ENCODE measurements around the gene GRM7.

GRM7 gene

DNA sequence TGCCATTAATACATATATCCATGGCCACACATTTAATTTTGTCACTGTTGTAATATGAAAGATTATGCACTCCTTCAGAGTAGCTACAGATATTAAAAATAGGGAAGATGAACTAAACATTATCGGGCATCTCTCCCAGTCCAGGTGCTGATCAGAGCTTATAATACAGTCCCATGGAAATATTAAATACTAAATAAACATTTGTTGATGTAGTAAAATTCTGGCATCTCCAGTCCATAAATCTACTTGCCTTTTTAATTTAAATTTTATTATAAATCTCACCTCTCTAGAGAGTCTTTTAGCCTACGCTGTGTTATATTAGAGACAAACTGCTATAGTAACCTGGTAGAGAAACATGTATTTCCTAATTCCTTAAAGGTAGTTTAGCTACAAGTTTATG is 297.6 kb downstream of the GRM7 start:
- Histone ChIP-seq H3K9me3 (ENCODE audit: low read length) (no peaks in the 10 kb centered on the region), H3K9ac (ENCODE audit: low read length) (no peak overlapping the region), H3K27ac (ENCODE audit: low read depth, low read length) (no peak overlapping the region), H3K4me1 (ENCODE audit: insufficient read depth, low read length) (peaks cover 8% of the 10 kb centered on the region), H3K27me3 (ENCODE audit: control insufficient read depth in 1 of 2, insufficient read depth in 2 of 2, low read length in 2 of 2) (no peaks in the 10 kb centered on the region), H3K4me3 (ENCODE audit: low read depth in 1 of 2, low read length in 2 of 2) (no peak overlapping the region), H3K36me3 (ENCODE audit: insufficient read depth, low read length) (no peaks in the 10 kb centered on the region)

DNA sequence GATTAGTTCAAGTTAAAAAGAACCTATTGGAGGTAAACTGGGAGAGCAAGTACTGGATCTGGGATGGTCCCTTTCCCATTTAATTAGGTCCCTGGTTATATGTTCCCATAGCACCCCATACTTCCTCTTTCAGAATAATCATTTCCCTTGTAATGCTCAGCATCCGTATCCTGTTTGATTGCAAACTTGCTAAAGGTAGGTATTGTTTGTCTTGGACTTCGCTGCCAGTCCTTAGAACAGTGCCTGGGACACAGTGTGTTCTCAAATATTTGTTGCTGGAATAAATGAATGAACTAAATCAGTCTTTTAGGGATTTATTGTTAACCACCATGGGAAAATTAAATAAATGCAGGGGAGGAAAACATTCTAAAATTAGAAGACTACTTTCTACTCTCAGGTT is 299.8 kb downstream of the GRM7 start:
- H3K27me3 ChIP-seq (ENCODE audit: control insufficient read depth in 1 of 2, insufficient read depth in 2 of 2, low read length in 2 of 2), result no peaks in the 10 kb centered on the region
- no peaks in the 10 kb centered on the region for H3K36me3 ChIP-seq (ENCODE audit: insufficient read depth, low read length)
- H3K4me3 ChIP-seq (ENCODE audit: low read depth in 1 of 2, low read length in 2 of 2), result no peak overlapping the region
- no peak overlapping the region for H3K27ac ChIP-seq (ENCODE audit: low read depth, low read length)
- H3K9me3 ChIP-seq (ENCODE audit: low read length), result no peaks in the 10 kb centered on the region
- peaks cover 8% of the 10 kb centered on the region for H3K4me1 ChIP-seq (ENCODE audit: insufficient read depth, low read length)
- no peak overlapping the region for H3K9ac ChIP-seq (ENCODE audit: low read length)

DNA sequence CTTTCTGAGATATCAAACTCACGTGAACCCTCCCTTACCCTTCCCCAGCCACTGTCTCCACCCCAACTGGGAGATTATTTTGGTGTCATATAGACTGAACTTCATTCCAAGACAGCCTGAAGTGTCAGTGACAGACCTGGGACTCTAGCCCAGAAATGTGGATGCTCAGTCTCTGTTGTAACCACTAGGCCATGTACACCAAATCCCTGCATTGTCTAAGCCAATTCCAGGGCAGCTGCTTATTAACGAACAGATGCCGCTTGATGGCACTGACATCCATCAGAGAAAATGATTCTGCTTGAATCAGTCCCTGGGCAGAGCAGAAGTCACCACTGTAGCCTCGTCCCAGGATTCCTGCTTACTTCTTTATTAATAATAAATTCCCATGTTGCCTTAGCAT is 305.5 kb downstream of the GRM7 start:
- Histone ChIP-seq H3K4me1 (ENCODE audit: insufficient read depth, low read length) (no peaks in the 10 kb centered on the region), H3K27ac (ENCODE audit: low read depth, low read length) (no peak overlapping the region)

DNA sequence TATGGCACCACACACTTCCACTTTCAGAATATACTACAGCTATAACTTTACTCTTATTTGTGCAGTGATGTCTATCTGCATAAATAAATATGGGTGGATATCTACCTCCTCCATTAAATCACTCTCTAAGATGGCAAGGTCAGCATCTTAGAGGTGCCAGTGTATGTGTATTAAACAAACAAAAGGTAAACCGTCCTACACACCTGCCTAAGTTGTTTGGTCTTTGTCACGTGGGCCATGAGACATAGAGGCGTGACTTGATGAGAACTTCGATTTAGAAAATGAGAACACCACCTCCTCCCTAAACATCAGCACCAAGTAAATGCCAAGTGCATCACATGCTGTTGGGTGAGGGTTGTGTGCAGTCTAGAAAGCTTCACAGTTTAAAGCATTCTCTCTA is 310.6 kb downstream of the GRM7 start:
- Histone ChIP-seq H3K27ac (ENCODE audit: low read depth, low read length) (no peak overlapping the region), H3K9me3 (ENCODE audit: low read length) (no peaks in the 10 kb centered on the region), H3K9ac (ENCODE audit: low read length) (no peak overlapping the region), H3K36me3 (ENCODE audit: insufficient read depth, low read length) (no peaks in the 10 kb centered on the region), H3K4me1 (ENCODE audit: insufficient read depth, low read length) (no peaks in the 10 kb centered on the region), H3K4me3 (ENCODE audit: low read depth in 1 of 2, low read length in 2 of 2) (no peak overlapping the region), H3K27me3 (ENCODE audit: control insufficient read depth in 1 of 2, insufficient read depth in 2 of 2, low read length in 2 of 2) (no peaks in the 10 kb centered on the region)

More for the DNA sequence above, 305.5 kb downstream of the GRM7 start:
- H3K4me3 ChIP-seq (ENCODE audit: low read depth in 1 of 2, low read length in 2 of 2), result no peak overlapping the region
- no peaks in the 10 kb centered on the region for H3K9me3 ChIP-seq (ENCODE audit: low read length)
- no peak overlapping the region for H3K9ac ChIP-seq (ENCODE audit: low read length)
- no peaks in the 10 kb centered on the region for H3K36me3 ChIP-seq (ENCODE audit: insufficient read depth, low read length)
- no peaks in the 10 kb centered on the region for H3K27me3 ChIP-seq (ENCODE audit: control insufficient read depth in 1 of 2, insufficient read depth in 2 of 2, low read length in 2 of 2)

DNA sequence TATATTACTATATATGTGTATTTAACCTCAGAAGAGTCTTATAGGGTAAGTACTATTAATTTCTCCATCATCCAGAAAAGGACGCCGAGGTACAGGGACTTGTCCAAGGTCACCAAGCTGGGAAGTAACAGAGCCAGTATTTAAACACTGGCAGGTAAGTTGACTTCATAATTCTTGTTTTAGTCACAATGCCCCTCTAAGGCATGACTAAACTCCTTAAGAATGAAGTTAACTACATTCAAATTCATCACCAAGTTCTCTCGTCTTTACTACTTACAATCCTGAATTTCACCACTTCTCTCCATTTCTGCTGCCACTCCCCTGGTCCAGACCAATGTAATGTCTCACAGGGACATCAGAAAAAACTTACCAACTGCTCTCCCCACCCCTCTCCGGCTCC is 312.1 kb downstream of the GRM7 start:
- Histone ChIP-seq H3K27me3 (ENCODE audit: control insufficient read depth in 1 of 2, insufficient read depth in 2 of 2, low read length in 2 of 2) (no peaks in the 10 kb centered on the region), H3K36me3 (ENCODE audit: insufficient read depth, low read length) (no peaks in the 10 kb centered on the region), H3K4me1 (ENCODE audit: insufficient read depth, low read length) (no peaks in the 10 kb centered on the region), H3K27ac (ENCODE audit: low read depth, low read length) (no peak overlapping the region), H3K9me3 (ENCODE audit: low read length) (no peaks in the 10 kb centered on the region), H3K4me3 (ENCODE audit: low read depth in 1 of 2, low read length in 2 of 2) (no peak overlapping the region), H3K9ac (ENCODE audit: low read length) (no peak overlapping the region)

DNA sequence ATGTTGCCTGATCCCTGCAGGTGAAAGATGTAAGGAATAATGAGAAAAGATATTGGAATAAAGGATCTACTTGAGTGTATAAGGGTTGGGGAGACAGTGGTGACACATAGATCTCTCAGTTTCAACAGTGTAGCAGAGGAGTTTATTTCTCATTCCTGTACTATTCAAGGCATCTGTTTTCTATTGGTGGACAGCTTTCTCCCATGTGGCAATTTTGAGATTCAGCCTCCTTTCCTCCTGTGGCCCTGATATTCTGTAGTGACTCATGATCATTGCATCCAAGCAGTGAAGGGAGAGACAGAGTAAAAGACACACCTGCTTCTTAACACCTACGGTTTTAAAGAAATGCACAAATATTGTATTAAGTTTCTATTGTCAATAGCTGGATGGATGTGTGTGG is 327.6 kb downstream of the GRM7 start:
- H3K9me3 ChIP-seq (ENCODE audit: low read length), result no peaks in the 10 kb centered on the region
- H3K36me3 ChIP-seq (ENCODE audit: insufficient read depth, low read length), result no peaks in the 10 kb centered on the region
- no peak overlapping the region for H3K4me3 ChIP-seq (ENCODE audit: low read depth in 1 of 2, low read length in 2 of 2)
- H3K4me1 ChIP-seq (ENCODE audit: insufficient read depth, low read length), result no peaks in the 10 kb centered on the region
- no peak overlapping the region for H3K27ac ChIP-seq (ENCODE audit: low read depth, low read length)
- no peaks in the 10 kb centered on the region for H3K27me3 ChIP-seq (ENCODE audit: control insufficient read depth in 1 of 2, insufficient read depth in 2 of 2, low read length in 2 of 2)
- no peak overlapping the region for H3K9ac ChIP-seq (ENCODE audit: low read length)

DNA sequence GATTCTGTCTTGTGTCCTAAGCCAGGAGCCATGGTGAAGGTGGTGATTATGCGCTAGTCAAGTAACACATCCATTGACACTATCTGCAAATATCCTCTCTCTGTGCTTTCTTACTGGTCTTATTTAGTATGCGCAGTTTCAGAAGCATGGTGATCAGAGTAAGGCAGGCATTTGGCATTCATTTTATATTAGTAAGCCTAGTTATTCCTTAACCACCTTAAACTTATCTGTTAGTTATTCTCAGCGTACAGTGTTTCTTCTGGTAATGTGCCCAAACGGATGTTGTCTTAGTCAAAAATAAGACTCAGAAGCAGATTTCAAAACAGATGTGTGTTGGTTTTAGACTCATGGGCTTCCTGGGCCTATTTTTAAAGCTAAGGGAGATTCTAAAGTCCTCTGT is 329.2 kb downstream of the GRM7 start:
- Histone ChIP-seq H3K4me1 (ENCODE audit: insufficient read depth, low read length) (no peaks in the 10 kb centered on the region), H3K4me3 (ENCODE audit: low read depth in 1 of 2, low read length in 2 of 2) (no peak overlapping the region), H3K27ac (ENCODE audit: low read depth, low read length) (no peak overlapping the region), H3K27me3 (ENCODE audit: control insufficient read depth in 1 of 2, insufficient read depth in 2 of 2, low read length in 2 of 2) (no peaks in the 10 kb centered on the region), H3K9me3 (ENCODE audit: low read length) (no peaks in the 10 kb centered on the region), H3K36me3 (ENCODE audit: insufficient read depth, low read length) (no peaks in the 10 kb centered on the region), H3K9ac (ENCODE audit: low read length) (no peak overlapping the region)

DNA sequence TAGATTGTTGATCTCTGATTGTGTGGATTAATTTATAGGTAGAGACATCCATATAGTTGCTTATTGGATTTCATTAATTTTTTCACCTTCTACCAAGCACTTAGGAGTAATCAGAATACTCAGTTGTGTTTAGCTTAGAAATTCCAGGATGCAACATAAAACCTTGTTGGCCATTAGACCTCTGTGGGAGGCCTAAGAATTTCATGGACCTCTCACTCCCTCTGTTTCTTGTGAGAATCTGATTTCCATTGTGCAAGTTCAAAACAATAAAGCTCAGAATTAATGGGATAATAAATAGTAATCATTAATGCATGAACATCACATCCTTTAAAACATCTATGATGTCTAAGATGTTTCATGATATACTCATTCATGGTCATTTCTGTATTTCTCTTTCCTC is 332.4 kb downstream of the GRM7 start:
- no peak overlapping the region for H3K4me3 ChIP-seq (ENCODE audit: low read depth in 1 of 2, low read length in 2 of 2)

DNA sequence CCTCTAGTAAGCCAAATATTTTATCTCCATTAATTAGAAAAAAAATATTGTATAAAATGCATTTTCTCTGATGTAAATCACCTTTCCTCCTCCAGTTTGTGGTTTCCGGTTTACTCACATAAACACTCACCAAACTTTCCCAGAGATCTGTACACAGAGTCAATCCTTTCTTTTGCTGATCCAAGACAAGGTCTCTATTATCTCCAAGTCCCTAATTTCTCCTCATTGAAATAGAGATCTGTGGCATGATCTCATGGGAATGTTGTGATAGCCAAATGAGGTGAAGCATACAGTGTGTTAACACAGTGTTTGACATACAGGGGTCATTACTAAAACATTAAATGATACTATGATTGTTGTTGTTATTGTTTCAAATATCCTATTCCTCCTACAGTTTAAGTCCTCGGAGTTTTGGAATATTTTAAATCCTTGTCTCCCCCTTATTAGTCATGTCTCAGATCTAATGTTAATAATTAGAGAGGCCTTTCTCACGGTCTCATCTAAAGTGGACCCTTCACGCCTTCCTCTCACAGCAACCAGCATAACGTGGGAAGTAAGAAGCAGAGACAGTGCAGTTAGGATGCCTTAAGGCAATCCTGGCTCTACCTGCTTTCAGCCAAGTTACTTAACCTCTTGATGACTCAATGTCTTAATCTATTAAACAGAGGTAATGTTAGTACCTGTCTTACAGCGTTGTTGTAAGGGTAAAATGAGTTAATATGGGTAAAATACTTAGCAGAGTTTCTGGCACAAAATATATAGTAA is 333.3 kb downstream of the GRM7 start:
- Histone ChIP-seq H3K9ac (ENCODE audit: low read length) (no peak overlapping the region), H3K36me3 (ENCODE audit: insufficient read depth, low read length) (no peaks in the 10 kb centered on the region)

More for the DNA sequence above, 332.4 kb downstream of the GRM7 start:
- Histone ChIP-seq H3K9ac (ENCODE audit: low read length) (no peak overlapping the region), H3K27ac (ENCODE audit: low read depth, low read length) (no peak overlapping the region), H3K27me3 (ENCODE audit: control insufficient read depth in 1 of 2, insufficient read depth in 2 of 2, low read length in 2 of 2) (no peaks in the 10 kb centered on the region), H3K36me3 (ENCODE audit: insufficient read depth, low read length) (no peaks in the 10 kb centered on the region), H3K9me3 (ENCODE audit: low read length) (no peaks in the 10 kb centered on the region), H3K4me1 (ENCODE audit: insufficient read depth, low read length) (no peaks in the 10 kb centered on the region)

DNA sequence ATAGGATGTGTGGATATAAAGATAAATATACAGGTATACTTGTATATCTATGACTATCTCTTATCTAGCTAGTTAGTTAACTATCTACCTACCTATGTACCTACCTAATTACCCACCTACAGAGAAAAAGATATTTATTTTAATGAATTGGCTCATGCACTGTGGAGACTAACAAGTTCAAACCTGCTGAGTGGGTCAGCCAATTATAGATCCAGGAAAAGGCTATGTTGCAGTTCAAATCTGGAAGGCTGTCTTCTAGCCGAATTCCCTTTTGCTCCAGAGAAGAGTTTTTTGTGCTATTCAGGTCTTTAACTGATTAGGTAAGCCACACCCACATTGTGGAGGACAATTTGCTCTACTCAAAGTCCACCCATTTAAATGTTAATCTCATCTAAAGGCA is 335.0 kb downstream of the GRM7 start:
- Histone ChIP-seq H3K4me1 (ENCODE audit: insufficient read depth, low read length) (no peaks in the 10 kb centered on the region), H3K36me3 (ENCODE audit: insufficient read depth, low read length) (no peaks in the 10 kb centered on the region), H3K27me3 (ENCODE audit: control insufficient read depth in 1 of 2, insufficient read depth in 2 of 2, low read length in 2 of 2) (no peaks in the 10 kb centered on the region), H3K9ac (ENCODE audit: low read length) (no peak overlapping the region), H3K9me3 (ENCODE audit: low read length) (no peaks in the 10 kb centered on the region), H3K4me3 (ENCODE audit: low read depth in 1 of 2, low read length in 2 of 2) (no peak overlapping the region), H3K27ac (ENCODE audit: low read depth, low read length) (no peak overlapping the region)

More for the DNA sequence above, 333.3 kb downstream of the GRM7 start:
- no peaks in the 10 kb centered on the region for H3K27me3 ChIP-seq (ENCODE audit: control insufficient read depth in 1 of 2, insufficient read depth in 2 of 2, low read length in 2 of 2)
- H3K27ac ChIP-seq (ENCODE audit: low read depth, low read length), result no peak overlapping the region
- H3K4me3 ChIP-seq (ENCODE audit: low read depth in 1 of 2, low read length in 2 of 2), result no peak overlapping the region
- H3K4me1 ChIP-seq (ENCODE audit: insufficient read depth, low read length), result no peaks in the 10 kb centered on the region
- H3K9me3 ChIP-seq (ENCODE audit: low read length), result no peaks in the 10 kb centered on the region

DNA sequence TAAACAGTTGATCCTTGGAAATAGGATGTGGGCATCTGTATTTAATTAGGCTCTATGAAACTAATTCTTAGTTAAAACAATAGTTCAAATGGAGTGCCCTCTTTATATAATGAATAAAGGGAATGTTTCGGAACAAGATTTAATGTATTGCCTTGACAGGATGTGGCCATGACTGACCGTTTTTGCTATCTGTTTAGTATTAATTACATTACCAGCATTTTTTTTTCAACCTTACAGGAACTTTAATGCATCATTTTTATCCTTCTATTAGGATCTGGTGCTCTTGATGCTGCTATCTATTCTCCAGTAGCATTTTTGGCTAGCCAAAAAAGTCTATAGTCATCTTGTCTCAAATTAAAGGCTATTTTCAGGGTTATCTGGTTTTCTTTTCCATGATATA is 340.9 kb downstream of the GRM7 start:
- Histone ChIP-seq H3K9me3 (ENCODE audit: low read length) (no peaks in the 10 kb centered on the region), H3K27me3 (ENCODE audit: control insufficient read depth in 1 of 2, insufficient read depth in 2 of 2, low read length in 2 of 2) (no peaks in the 10 kb centered on the region), H3K36me3 (ENCODE audit: insufficient read depth, low read length) (no peaks in the 10 kb centered on the region), H3K27ac (ENCODE audit: low read depth, low read length) (no peak overlapping the region), H3K4me3 (ENCODE audit: low read depth in 1 of 2, low read length in 2 of 2) (no peak overlapping the region), H3K9ac (ENCODE audit: low read length) (no peak overlapping the region), H3K4me1 (ENCODE audit: insufficient read depth, low read length) (no peaks in the 10 kb centered on the region)
